Measurements from ENCODE around the gene MYCBPAP.

The MYCBPAP gene

DNA sequence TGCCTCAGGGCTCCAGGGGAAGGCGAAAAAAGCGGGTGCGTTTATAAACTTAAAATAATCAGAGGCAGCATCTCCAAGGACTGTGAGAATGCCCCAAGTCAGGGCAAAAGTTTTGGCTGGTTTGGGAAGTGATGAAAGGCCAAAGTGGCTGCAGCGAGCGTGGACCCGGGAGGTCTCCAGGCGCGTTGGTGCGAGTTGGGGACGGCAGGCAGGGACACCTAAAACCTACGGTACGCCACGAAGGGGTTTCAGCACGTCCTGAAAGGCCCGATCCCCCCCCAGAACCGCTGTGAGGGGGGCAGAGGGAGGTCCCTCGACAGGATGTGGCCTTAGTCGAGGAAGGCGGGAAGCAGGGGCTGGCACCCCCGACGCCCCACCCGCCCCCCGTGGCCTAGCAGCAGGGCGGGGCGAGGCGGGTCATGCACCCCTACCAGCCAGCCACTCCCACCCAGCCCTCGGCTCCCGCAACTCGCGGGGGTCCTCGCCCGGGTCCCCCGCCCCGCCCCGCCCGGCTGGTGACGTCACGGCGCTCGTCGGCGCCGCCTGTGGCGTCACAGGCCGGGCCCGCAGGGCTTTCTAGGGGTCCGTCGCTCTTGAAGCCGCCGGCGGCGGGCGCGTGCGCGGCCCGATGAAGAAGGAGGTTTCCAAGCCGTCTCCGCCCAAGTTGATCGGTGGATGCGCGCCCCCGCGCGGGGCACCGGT, at the start of gene MYCBPAP:
Gene MYCBPAP (plus strand): TSS at position 569 of the 702 bp plus-strand sequence. CDS start 236 bp downstream, outside the sequence.
- H3K4me1 Mint-ChIP-seq: peaks cover 13 to 24% of the 10 kb centered on the region in 2 donors
- no peaks in the 10 kb centered on the region for H3K36me3 Mint-ChIP-seq
- ATAC-seq (replicated peaks): peak; percentile 84 to 88
- H3K27me3 Mint-ChIP-seq: peaks cover 22 to 34% of the 10 kb centered on the region in 2 donors
- no peaks in the 10 kb centered on the region for H3K9me3 Mint-ChIP-seq
- H3K4me3 Mint-ChIP-seq: peak within 1 kb of the TSS; percentile 85 to 90
- peak within 1 kb of the TSS; percentile 91 for H3K27ac Mint-ChIP-seq
- peak; percentile 70 for DNase-seq

DNA sequence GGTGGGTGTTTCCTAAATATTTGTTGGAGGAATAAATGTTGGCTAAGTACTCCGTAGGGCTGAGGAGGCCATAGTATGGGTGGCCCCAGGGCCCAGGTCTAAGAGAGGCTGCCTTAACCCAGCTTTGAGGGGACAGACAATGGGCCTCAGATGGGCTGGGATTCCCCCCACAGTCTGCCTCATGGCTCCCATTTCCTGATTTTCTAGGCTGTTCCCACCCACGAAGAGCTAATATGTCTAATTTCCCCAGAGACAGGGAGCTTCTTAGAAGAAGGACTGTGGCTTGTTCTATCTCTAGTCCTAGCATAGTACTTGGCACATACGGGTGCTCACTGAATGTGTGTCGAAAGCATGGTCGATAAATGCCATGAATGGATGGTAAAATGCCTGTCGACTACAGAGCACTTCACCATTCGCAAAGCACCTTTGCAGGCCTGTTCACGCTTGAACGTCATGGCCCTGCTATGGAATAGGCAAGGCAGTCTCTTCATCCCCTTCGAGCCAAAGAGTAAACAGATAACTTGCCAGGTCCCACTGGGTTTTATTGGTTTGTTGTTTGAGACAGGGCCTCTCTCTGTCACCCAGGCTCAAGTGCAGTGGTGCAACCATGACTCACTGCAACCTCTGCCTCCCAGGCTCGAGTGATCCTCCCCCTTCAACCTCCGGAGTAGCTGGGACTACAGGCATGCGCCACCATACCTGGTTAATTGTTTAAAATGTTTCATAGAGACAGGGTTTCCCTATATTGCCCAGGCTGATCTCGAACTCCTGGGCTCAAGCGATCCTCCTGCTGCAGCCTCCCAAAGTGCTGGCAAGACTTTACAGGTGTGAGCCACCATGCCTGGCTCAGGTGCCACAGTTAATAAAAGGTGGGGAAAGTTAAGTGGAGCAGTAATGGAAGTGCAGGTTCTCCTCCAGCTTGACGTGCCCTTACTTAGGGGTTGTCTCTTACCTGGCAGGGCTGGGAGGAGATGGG, 49.2 kb upstream of the MYCBPAP start:
- no peaks in the 10 kb centered on the region for H3K27me3 Mint-ChIP-seq
- no peak overlapping the region for H3K4me3 Mint-ChIP-seq
- no peak overlapping the region for H3K27ac Mint-ChIP-seq
- ATAC-seq (replicated peaks) (no peak), DNase-seq (no peak)
- peaks cover 12 to 20% of the 10 kb centered on the region in 2 donors for H3K4me1 Mint-ChIP-seq
- H3K36me3 Mint-ChIP-seq: peaks cover 6 to 7% of the 10 kb centered on the region in 2 donors
- no peaks in the 10 kb centered on the region for H3K9me3 Mint-ChIP-seq

DNA sequence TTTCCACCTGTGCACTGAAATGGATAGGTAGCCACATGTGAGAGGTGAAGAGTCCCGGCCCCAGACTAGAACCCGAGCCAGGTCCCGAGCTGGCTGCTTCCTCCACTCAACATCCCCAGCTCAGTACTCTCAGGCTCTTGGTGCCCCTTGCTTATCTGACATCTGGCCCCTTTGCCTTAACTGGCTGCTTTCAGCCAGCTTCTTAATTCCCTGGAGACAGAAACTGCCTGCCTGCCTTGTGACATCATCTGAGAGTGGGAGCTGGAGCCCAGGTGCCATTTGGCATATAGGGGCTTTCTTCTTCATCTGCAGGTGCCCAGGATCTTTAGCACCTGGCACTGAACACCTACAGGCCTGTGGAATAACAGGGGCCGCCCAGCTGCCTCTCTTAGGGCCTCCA, 48.5 kb upstream of the MYCBPAP start:
- H3K9me3 Mint-ChIP-seq: no peaks in the 10 kb centered on the region
- H3K4me3 Mint-ChIP-seq: no peak overlapping the region
- H3K36me3 Mint-ChIP-seq: peaks cover 6 to 10% of the 10 kb centered on the region in 2 donors
- no peaks in the 10 kb centered on the region for H3K27me3 Mint-ChIP-seq
- peaks cover 12 to 20% of the 10 kb centered on the region in 2 donors for H3K4me1 Mint-ChIP-seq
- ATAC-seq (replicated peaks) (peak in 1 of 2 donors; percentile 31), DNase-seq (no peak)
- H3K27ac Mint-ChIP-seq: no peak overlapping the region

DNA sequence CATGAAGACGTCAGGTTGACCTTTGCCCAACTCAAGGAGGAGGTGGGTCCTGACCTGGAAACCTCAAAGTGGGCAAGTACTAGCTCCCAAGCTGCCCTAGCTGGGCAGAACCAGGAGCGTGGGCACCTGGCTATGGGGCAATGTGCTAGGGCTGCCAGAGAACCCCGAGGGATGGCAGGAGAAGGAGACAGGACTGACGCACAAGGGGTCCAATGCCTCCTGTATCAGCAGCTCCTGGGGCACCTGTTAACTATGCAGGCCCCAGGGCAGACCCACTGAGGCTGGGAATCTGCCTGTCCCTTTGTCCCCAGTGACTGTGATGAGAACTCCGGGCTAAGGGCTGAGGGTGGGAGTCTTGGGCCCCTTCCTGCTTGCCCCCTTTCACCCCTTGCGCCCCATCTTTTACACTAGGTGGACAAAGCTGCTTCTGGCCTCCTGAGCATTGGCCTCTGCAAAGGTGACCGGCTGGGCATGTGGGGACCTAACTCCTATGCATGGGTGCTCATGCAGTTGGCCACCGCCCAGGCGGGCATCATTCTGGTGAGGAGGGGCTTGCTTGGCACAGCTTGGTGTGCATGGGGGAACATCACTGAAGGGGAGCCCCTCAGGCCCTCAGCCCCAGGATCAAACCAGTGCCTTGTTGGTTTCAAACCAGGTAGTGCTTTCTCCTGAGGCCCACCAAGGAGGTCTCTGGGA, 47.3 kb upstream of the MYCBPAP start:
- ATAC-seq (replicated peaks): no peak
- H3K4me3 Mint-ChIP-seq: no peak overlapping the region
- H3K4me1 Mint-ChIP-seq: peaks cover 12 to 20% of the 10 kb centered on the region in 2 donors
- peaks cover 8 to 13% of the 10 kb centered on the region in 2 donors for H3K36me3 Mint-ChIP-seq
- no peak for DNase-seq
- H3K9me3 Mint-ChIP-seq: no peaks in the 10 kb centered on the region
- no peak overlapping the region for H3K27ac Mint-ChIP-seq
- H3K27me3 Mint-ChIP-seq: no peaks in the 10 kb centered on the region

DNA sequence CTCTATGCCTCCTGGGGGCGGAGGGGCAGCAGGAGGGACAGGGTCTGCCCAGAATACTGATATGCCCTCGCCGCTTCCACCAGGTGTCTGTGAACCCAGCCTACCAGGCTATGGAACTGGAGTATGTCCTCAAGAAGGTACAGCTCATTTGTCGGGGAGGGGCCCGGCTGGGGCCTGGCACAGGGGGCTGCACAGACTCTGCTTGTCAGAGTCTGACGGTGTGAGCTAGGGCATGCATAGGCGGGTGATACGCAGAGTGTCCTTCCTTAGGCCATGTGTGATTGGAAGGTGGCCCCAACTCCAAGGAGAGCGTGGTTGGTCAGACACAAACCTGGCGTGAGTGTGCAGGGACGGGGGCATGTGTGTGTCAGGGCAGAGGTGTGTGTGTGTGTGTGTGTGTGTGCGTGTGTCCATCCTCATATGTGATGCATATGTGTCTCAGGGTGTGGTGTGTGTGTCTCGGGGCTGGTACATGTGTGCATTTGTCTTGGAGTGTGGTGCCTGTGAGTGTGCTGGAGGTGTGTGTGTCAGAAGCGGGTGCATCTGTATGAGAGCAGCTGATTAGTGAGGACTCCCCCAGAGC, 46.6 kb upstream of the MYCBPAP start:
- ATAC-seq (replicated peaks) (no peak), DNase-seq (no peak)
- H3K4me3 Mint-ChIP-seq: no peak overlapping the region
- H3K27me3 Mint-ChIP-seq: no peaks in the 10 kb centered on the region
- H3K27ac Mint-ChIP-seq: no peak overlapping the region
- H3K9me3 Mint-ChIP-seq: no peaks in the 10 kb centered on the region
- peaks cover 8 to 12% of the 10 kb centered on the region in 2 donors for H3K36me3 Mint-ChIP-seq
- H3K4me1 Mint-ChIP-seq: peaks cover 12 to 23% of the 10 kb centered on the region in 2 donors

DNA sequence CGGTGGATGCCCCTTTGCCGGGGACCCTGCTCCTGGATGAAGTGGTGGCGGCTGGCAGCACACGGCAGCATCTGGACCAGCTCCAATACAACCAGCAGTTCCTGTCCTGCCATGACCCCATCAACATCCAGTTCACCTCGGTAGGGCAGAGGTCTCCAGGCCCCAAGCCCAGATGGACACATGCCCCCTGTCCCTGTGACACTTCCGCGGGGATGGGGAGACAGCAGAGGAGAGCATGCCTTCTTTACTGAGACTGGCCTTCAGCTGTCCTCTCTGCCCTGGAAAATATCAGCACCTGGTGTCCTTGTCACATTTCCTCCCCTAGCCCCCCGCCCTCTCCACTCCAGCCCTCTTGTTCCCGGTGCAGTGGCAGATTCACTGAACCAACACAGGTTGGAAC, 45.8 kb upstream of the MYCBPAP start:
- DNase-seq (no peak), ATAC-seq (replicated peaks) (no peak)
- Mint-ChIP-seq H3K27me3 (peaks cover 1 to 7% of the 10 kb centered on the region in 2 donors), H3K4me1 (peaks cover 17 to 26% of the 10 kb centered on the region in 2 donors), H3K4me3 (no peak overlapping the region), H3K27ac (peak overlapping the region; percentile 56), H3K9me3 (no peaks in the 10 kb centered on the region), H3K36me3 (peaks cover 10 to 12% of the 10 kb centered on the region in 2 donors)

DNA sequence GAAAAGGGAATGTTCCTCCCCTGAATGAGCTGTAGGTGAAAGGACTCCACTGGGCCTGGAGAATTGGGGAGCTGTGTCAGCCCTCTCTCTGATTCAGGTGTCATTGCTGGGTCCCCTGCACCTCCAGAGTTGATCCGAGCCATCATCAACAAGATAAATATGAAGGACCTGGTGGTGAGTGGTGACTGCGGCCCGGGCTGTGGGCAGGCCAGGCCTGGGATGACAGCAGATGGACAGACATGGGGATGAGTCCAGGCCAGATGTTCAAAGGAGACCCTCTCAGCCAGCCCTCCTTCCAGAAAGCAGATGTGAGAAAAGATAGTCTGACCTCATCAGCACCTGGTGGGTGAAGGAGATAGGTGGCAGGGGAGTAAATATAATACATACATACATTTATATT, 44.1 kb upstream of the MYCBPAP start:
- DNase-seq (no peak), ATAC-seq (replicated peaks) (no peak)
- H3K4me1 Mint-ChIP-seq: peaks cover 13 to 23% of the 10 kb centered on the region in 2 donors
- H3K27me3 Mint-ChIP-seq: peaks cover 14 to 18% of the 10 kb centered on the region in 2 donors
- no peak overlapping the region for H3K27ac Mint-ChIP-seq
- peaks cover 10 to 12% of the 10 kb centered on the region in 2 donors for H3K36me3 Mint-ChIP-seq
- no peak overlapping the region for H3K4me3 Mint-ChIP-seq
- H3K9me3 Mint-ChIP-seq: no peaks in the 10 kb centered on the region

DNA sequence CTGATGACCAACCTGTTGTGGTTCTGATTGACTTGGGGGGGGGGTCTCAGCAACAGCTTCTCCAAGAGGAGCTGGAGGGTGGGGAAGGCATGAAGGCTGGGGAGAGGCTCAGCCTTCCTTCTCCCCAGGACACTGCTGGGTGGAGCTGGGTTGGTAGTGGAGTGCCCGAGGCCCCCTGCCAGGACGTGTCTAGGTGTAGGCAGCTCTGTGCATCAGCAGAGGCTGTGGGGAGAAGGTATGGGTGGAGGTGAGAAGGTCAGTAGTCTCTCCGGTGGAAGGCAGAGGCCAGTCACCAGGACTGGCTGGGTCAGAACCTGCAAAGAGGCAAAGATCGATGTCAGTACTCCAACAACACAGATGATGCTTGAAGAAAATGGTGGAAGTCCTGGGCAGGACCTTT, 43.5 kb upstream of the MYCBPAP start:
- Mint-ChIP-seq H3K4me1 (peaks cover 14 to 21% of the 10 kb centered on the region in 2 donors), H3K27me3 (peaks cover 18 to 19% of the 10 kb centered on the region in 2 donors), H3K4me3 (no peak overlapping the region), H3K9me3 (no peaks in the 10 kb centered on the region), H3K36me3 (peaks cover 10 to 12% of the 10 kb centered on the region in 2 donors), H3K27ac (peak overlapping the region; percentile 14)
- no peak for DNase-seq
- ATAC-seq (replicated peaks): no peak

DNA sequence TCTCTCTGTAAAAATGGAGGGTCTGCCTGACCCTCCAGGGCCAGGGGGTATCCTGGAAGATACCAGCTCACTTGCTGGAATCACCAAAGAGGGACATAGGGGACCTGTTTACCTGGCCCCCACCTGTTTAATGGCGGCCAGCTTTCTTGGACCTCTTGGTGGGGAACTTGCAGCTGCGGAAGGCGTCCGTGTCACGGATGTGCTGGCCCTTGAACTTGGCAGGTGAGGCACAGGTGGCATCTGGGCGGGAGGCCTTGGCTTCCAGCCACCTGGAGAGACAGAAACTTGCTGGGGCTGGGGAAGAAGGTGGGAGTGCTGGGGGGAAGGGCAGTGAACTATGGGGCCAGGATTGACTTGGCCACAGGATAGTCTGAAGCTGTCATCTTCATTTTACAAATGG, 43.1 kb upstream of the MYCBPAP start:
- peaks cover 13 to 17% of the 10 kb centered on the region in 2 donors for H3K4me1 Mint-ChIP-seq
- H3K4me3 Mint-ChIP-seq: no peak overlapping the region
- no peaks in the 10 kb centered on the region for H3K9me3 Mint-ChIP-seq
- DNase-seq: no peak
- H3K36me3 Mint-ChIP-seq: peaks cover 10 to 12% of the 10 kb centered on the region in 2 donors
- peaks cover 18 to 24% of the 10 kb centered on the region in 2 donors for H3K27me3 Mint-ChIP-seq
- H3K27ac Mint-ChIP-seq: no peak overlapping the region
- ATAC-seq (replicated peaks): no peak

DNA sequence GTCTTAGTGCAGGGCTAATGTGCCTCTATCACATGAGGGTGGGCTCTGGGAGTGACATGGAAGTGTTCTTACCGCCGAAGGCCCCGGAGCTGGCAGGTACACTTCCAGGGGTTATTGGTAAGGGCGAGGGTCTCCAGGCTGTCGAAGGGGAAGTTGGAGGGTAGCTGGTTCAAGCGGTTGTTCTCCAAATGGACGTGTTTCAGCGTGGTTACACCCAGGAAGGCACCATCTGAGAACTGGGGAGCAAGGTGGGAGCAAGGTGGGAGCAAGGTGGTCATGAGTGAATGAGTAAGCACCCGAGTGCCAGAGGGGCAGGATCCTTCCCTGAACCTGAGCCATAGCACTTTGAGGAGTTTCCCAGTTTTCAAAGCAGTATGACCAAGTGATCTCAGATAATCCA, 42.6 kb upstream of the MYCBPAP start:
- Mint-ChIP-seq H3K9me3 (no peaks in the 10 kb centered on the region), H3K4me3 (no peak overlapping the region), H3K27me3 (peaks cover 18 to 26% of the 10 kb centered on the region in 2 donors), H3K36me3 (peaks cover 10 to 12% of the 10 kb centered on the region in 2 donors), H3K4me1 (peaks cover 13 to 17% of the 10 kb centered on the region in 2 donors), H3K27ac (no peak overlapping the region)
- ATAC-seq (replicated peaks) (no peak), DNase-seq (no peak)

- Mint-ChIP-seq H3K4me3 (no peak overlapping the region), H3K27me3 (peaks cover 18 to 26% of the 10 kb centered on the region in 2 donors), H3K36me3 (peaks cover 9 to 12% of the 10 kb centered on the region in 2 donors), H3K27ac (peak overlapping the region; percentile 42), H3K9me3 (no peaks in the 10 kb centered on the region), H3K4me1 (peaks cover 12 to 16% of the 10 kb centered on the region in 2 donors)
- DNase-seq (no peak), ATAC-seq (replicated peaks) (no peak)
Measured at GRCh38 chr17:50466371-50467113, 41.7 kb upstream of the MYCBPAP start.

DNA sequence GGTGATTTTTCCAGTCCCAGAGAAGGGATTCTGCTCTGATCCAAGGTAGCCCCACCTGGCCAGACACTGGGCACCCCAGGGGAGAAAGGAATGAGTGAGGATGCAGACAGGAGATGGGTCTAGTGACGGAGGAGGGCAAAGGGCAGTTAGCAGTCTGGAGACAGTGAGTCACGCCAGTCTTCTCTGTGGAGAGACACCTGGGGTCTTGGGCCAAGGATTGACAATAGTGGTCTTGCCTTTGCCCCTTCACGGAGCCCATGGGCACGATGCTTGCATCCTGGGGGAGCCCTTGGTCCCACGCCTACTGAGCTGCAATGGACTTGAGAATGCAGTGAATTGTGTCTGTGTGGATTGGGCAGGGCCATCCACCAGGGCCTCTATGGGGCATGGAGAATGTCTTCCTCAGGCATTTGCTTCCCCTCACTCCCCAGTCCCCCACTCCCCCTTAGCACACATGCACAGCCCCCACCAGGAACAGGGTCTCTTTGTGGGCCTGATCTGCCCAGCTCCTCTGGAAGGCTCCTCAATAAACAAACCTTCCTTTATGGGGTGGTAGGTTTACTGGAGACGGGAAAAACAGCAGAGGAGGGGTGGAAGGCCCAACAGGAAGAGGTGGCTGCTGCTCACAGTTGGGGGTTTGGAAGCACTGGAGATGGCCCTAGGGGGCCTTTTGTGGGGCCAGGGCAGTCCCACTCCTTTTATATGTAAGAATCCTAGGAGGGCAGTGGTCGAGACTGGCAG, 41.0 kb upstream of the MYCBPAP start:
- ATAC-seq (replicated peaks): no peak
- peak overlapping the region in 1 of 2 donors; percentile 33 for H3K4me3 Mint-ChIP-seq
- peaks cover 18 to 26% of the 10 kb centered on the region in 2 donors for H3K27me3 Mint-ChIP-seq
- peaks cover 6 to 16% of the 10 kb centered on the region in 2 donors for H3K36me3 Mint-ChIP-seq
- peak overlapping the region; percentile 20 for H3K27ac Mint-ChIP-seq
- H3K4me1 Mint-ChIP-seq: peaks cover 11 to 12% of the 10 kb centered on the region in 2 donors
- no peak for DNase-seq
- H3K9me3 Mint-ChIP-seq: no peaks in the 10 kb centered on the region

All from stimulated activated naive B cell treated with anti-CD40 and anti-IgM and Interleukin-4, amounts not matched to agents 10 μg/mL and 1 μg/mL and 100 μg/mL, for 72 hours (primary cell).